Measurements from ENCODE around the gene DLG2.

DNA sequence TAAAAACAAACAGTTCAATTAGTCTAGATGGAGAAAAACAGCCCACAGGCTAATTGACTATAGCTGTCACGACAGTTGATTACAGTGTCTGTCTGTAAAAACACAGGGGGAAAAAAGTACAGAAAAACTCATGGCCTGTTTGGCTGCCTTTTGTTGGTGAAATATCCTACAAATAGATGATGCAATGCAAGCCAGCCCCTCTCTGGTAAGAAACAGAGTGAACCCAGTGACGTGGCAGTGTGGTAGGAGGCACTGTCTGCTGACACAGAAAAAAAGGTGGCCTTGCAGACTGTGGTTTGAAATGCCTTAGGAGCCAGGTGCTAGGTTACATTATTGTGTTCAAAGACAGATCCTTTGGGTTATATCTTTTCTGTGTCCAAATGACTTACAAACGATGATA lies 1909.6 kb downstream of the DLG2 start:
- TF ChIP-seq, protein P1, sequence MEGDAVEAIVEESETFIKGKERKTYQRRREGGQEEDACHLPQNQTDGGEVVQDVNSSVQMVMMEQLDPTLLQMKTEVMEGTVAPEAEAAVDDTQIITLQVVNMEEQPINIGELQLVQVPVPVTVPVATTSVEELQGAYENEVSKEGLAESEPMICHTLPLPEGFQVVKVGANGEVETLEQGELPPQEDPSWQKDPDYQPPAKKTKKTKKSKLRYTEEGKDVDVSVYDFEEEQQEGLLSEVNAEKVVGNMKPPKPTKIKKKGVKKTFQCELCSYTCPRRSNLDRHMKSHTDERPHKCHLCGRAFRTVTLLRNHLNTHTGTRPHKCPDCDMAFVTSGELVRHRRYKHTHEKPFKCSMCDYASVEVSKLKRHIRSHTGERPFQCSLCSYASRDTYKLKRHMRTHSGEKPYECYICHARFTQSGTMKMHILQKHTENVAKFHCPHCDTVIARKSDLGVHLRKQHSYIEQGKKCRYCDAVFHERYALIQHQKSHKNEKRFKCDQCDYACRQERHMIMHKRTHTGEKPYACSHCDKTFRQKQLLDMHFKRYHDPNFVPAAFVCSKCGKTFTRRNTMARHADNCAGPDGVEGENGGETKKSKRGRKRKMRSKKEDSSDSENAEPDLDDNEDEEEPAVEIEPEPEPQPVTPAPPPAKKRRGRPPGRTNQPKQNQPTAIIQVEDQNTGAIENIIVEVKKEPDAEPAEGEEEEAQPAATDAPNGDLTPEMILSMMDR (IDR thresholded peaks at IDR 0.05) = no peak
- no peak for TF ChIP-seq POLR2A (IDR thresholded peaks at IDR 0.05)
